ENCODE data around the gene LDLRAD4. TPM values are rescaled to one million over a fixed set of nuclear protein-coding genes. Genes with fewer than 3 reads are reported as not detected.

LDLRAD4 gene
- total RNA-seq, 1 donor from 2014 or later = 104 TPM

DNA sequence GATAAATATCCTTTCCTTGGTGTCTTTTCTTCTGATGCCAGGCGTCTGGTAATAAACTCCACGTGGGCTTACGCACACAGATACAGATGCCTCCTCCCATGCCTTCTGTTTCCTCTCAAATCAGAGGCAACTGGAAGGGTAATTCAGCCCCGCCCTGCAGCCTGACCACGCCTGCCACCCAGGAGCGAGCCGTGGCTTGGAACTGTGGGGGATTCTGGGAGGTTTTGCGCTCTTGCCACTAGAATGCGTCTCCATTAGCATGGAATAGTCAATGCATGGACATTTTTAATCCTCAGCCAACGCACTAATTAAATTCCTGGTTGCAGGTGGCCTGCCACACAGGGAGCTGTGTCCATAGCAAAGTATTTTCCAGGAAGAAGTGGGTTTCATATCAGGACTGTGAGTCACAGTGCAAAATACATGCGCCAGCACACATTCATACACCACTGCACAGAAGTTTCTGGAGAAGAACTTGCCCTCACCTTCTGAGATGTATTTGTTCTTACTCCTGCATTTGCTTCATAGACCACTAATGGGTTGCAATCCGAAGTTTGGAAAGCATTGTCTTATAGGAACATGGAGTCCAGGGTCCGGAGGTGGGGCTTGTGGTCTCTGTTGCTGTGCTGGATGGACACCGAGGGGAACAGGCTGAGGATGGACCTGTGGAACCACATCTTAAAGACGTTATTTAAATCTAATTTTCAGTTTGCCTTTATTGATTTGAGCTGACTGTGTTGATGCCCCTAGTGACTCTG, 151.4 kb downstream of the LDLRAD4 start:
- peak; percentile 89 for DNase-seq (ENCODE audit: low spot score)

DNA sequence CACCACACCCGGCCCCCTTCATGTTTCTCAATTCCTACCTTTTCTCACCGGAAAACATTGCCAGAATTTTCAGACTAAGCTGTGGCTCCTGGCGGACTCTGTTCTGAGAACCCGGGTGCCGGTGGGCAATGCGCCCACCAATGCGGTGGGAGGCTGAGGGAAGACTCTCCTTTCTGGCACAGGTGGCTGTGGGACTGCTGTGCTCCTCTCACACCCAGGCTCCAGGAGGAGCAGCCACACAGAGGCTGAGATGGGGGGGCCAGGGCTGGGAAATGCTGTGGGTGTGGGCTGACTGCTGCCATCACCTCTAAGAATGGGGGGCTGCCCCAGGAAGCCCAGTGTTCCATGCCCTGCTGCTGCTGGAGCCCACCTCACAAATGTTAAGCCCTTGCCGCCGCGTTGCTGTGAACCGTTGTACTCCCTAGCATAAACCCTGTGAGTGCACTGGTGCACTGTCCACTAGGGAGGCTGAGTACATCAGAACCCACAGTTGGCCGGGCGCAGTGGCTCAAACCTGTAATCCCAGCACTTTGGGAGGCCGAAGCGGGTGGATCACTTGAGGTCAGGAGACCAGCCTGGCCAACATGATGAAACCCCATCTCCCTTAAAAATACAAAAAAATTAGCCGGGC, 152.6 kb downstream of the LDLRAD4 start:
- DNase-seq (ENCODE audit: low spot score) = no peak

DNA sequence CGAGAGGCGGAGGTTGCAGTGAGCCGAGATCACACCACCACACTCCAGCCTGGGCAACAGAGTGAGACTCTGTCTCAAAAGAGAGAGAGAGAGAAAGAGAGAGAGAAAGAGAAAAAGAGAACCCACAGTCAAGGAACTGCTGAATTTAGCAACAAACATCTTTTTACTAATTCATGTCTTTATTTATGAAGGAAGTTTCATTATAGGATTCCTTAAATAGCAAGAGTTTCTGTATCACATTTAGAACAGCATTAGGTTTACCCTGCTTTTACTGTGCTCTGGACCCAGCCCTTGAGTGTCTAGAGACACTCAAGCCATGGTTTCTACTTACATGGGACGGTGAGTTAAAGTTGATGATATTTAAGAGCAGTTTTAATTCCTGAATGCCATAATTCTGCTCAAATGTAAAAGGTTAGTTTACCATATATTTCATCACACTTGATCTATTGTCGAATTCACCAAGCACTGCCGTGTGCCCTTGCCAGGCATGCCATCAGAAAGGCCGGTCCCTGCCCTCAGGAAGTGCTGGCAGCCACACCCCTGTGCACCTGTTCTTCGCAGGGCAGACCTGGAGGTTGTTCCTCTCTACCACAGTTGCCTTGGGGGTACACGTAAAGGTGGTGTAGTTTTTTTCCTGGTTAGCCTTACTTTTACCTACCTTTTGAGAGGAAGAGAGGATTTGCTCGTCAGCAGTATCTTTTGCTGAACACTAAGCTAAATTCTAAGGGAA, 153.3 kb downstream of the LDLRAD4 start:
- no peak for DNase-seq (ENCODE audit: low spot score)

DNA sequence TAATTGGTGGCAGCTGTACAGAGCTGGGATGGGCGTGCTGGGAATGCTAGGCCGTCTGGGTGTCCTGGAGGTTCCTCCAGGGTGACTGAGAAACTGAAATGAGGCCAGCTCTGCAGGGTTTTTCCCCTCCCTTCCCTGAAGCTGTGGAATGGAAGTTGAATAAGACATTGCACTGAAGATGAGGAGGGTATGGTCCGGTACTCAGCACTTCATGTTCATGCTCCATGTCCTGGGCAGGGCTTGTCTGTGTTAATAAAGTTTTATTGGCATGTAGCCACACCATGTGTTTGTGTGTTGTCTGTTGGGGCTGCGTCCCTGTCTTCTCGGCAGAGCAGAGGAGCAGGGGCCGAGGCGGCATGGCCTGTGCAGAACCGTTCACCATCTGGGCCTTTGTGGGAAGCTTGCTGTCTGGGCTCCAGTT, 154.0 kb downstream of the LDLRAD4 start:
- DNase-seq (ENCODE audit: low spot score) = no peak

DNA sequence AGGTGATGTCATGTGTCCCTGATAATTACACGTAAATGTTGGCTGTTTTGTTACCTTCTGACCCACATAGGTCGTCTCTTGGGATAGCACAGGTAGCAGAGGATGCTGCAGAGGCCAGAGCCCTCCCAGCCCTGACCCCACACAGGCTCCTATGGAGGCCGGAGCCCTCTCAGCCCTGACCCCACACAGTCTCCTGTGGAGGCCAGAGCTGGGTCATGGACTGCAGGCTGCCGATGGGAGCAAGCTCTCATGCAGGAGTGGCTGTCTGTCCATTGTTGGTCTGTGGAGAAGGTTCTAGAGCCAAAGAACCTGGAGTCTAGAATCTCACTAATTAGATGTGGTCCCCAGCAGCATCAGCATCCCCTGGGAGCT, 155.5 kb downstream of the LDLRAD4 start:
- DNase-seq (ENCODE audit: low spot score) = no peak

DNA sequence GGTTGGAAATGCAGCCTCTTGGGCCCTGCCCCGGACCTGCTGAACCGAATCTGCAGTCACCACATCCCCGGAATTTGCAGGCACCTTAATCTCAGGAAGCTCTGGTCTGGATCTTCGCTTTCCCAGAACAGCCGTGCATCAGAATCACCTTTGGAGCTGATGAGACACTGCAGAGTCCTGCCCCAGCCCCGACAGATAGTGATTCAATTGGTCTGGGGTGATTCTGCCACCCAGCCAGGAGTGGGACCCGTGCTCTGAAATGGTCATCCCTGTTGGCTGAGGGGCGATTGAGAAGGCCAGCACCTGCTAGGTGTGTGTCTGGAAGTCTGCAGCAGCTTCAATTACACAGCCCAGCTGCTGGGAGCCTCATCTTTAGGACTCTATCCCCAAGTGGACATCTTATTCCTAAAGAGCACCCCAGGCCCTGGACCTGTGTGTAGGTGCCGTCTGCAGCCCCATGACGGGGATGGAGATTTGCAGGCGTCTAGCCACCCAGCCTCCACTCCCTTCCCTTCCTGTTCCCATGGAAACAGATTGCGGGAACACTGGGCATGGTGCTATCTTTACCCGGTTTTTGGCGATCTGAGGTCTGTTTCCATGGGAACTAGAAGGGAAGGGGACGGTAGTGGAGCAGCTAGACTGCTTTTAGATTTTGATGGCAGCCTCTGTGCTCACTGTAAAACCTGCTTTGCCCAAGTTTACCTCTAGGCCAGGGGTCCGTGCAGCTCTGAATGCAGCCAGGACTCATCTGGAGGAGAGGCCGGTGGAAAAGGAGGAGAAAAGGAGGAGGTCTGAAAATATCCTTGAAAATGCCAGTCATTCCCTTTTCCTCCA, 156.1 kb downstream of the LDLRAD4 start:
- DNase-seq (ENCODE audit: low spot score) = peak; percentile 34

DNA sequence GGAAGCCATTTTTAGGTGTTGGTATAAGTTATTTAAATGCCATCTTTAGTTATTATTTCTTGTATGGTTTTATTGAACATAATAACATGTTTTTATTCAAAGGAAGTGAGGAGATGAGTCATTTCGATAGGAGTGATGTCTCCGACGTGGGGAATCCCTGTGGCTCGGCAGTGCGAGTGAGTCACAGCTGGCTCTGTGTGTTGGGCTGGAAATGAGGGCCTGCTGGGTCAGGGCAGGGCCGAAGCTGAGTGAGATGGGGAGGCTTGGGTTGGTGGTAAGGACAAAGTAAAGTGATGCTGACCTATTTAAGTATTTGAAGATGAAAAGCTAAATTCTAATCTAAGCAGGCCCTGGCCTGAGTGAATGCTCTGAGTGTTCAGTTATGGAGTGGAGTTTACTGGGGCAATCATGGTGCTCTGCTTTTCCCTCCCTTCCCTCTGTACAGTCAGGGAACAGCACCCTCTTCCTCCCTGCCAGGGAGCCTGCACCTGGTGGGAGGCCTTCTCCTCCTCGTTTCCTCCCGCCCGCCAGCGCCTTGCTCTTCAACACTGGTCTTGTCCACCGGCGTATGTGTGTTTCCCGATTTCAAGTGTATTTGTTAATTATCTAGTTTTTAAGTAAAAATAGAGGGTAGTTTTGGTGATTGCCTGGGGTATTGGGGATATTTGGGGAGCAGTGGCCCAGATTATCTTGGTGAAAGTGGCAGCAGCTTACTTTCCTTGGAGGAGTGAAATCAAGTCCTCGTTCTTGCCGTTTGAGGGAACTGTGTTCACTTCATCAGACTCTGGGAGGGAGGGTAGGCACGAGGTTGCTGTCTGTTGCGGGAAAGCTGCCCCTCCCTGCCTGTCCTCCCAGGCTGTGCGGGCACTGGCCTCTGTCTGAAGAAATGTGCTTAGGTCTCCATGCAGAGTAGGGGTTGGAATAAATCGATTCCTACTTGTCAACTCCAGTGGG, 157.0 kb downstream of the LDLRAD4 start:
- DNase-seq (ENCODE audit: low spot score) = peak; percentile 92

DNA sequence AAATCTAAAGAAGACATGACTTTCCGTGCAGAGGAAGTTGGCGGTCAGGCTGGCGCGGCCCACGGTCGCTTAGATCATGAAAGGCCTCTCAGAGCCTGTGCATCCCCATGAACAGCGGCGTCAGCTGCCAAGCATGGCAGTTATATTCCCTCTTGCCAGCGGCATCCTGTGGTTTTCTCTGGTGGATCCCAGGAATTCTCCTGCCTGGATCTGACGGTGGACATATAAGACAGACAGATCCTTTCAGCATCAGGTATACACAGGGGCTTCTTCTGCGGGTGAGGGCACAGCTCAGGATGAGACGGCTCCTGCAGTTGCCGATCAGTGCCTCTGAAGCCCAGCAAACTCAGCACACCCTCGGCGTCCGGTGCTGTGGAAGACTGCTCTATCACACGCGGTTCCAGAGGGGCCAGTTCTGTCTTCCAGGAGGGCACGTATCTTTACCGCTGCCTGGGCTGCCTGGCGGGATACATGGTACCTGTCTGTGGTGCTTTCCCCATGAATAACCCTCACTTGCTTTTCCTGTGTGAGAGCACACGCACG, 157.8 kb downstream of the LDLRAD4 start:
- no peak for DNase-seq (ENCODE audit: low spot score)

DNA sequence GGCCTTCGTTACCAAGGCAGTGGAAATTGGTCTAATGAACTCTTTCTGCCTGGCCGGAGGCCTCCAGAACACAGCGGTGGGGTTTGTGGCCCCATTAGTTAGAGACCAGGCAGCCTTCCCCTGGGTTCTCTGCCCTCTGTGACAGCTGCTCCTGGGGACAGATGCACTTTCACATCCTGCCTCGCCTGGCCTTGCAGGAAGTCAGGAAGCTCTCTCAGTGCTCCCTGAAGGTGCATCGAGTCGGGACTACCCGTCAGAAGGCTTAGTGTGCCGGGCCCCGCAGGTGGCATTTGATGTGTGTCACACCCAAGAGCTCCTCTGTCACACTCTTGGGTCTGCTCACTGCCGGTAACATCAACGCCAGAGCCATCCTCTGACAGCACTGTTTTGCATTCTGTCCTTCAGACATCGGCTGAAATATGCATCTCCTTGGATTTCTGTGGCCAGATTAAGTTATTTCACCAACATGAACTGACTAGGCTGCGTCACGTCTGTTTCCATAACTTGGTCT, 158.3 kb downstream of the LDLRAD4 start:
- no peak for DNase-seq (ENCODE audit: low spot score)

DNA sequence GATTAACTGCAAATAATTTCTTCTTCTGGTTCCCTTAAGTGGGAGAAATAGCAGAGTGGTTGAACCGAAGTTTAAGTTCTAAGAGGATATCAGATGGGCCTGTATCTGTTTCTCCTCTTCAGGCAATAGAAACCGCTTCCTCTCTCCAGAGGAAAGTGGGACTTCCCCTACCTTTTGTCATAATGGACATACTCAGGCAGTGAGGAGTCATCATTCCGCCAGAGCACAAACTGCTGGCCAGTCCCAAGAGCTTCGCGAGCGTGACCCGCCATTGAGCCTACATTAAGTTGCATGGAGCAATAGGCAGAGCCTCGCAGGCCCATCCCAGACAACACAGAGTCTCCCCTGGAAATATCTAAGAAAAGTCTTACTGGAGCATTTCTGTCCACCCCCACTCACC, 158.9 kb downstream of the LDLRAD4 start:
- DNase-seq (ENCODE audit: low spot score) = no peak

DNA sequence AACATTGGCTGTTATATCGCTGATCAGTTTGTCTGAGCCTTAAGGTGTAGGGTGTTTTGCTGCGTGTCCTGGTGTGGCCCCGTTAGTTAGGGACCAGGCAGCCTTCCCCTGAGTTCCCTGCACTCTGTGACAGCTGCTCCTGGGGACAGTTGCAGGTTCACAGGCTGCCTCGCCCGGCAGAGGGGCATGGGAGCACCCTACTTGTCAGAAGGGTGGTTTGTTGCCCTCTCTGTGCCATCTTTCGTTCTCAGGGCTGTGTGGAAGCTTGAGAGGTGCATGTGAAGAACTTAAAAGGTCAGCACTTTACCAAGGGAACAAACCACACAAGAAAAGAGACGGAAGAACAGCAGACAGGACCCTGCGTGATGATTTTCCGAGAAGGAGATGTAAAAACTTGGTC, 159.6 kb downstream of the LDLRAD4 start:
- DNase-seq (ENCODE audit: low spot score) = no peak

DNA sequence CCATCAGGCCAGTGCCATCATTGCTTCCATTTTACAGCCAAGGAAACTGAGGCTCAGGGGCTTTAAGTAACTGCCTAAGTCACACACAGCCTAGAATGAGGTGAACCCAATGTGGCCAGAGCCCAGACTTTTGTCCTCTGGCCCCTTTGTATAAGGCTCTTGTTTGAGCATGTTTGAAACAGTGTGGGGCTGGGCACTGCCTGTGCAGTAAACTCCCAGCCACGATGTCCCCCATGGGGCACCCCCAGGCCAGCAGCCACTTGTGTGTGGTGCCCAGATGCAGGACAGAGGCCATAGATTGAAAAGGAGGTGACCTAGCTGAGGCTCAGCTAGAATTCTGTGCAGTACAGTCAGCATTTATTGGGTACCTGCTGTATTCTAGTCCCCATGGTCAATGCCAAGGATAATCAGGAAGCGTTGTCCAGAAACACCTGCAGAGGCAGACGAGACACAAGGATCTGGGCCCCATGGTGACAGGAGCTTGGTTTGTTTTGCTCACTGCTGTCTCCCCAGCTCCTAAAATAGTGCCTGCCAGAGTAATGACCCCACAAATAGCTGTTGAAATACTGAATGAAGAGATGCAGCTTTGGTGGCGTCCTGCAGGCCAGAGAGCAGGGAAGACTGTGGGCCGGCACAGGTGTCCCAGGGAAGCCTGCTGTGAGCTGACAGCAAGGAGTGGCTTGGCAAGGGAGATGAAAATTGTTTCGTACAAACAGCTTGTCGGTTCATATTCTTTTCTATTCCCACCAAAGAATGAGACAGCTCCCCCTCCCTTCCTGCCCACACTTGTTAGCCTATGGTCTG, 160.7 kb downstream of the LDLRAD4 start:
- no peak for DNase-seq (ENCODE audit: low spot score)

DNA sequence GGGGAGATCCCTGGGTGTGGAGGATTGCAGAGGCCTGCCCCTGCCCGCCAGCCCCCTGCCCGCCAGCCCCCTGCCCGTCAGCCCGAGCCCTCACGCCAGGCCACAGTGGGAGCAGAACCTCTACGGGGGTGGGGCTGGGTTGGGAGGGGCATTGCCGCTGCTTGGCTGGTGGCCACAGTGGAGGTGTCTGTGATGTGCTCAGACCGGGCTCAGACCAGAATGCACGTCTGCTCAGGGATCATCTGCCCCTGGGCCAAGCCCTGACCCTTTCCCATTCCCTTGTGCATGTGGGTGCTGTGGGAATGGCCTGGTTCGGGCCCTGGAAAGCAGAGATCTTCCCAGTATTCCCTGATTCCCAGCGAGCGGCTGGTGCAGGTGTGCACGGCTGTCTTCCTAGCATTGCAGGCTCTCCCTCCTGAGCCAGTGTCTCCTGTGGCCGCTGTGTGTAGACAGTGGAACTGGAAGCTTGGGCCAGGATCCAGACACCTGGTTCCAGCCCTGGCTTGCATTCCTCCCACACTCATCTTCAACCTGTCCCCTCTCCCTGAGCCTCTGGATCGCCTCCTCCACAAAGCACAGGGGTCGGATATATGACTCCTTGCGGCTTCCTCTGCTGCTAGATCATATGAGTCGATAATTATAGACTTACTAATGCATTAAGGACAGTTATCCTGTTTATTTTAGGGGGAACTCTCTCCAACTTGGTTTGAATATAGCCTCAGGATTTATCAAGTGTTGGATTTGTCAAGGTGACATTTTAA, 161.6 kb downstream of the LDLRAD4 start:
- no peak for DNase-seq (ENCODE audit: low spot score)

DNA sequence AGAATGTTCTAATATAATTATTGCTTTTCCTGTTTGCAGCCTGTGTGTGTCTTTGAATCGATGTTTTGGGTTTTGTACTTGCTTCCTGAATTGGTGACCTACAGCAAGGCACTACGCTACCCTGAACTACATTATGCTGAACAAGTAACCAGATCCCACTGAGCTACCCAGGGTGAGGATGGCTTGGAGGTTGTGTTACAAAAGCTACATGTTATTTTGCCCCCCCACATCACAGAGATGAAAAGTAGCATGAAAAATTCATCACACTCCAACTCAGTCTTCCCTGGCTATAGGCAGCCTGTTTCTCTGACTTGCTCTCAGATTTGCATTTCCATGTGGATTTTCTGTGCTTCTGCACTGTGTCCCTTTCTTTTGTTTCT, 162.1 kb downstream of the LDLRAD4 start:
- no peak for DNase-seq (ENCODE audit: low spot score)

DNA sequence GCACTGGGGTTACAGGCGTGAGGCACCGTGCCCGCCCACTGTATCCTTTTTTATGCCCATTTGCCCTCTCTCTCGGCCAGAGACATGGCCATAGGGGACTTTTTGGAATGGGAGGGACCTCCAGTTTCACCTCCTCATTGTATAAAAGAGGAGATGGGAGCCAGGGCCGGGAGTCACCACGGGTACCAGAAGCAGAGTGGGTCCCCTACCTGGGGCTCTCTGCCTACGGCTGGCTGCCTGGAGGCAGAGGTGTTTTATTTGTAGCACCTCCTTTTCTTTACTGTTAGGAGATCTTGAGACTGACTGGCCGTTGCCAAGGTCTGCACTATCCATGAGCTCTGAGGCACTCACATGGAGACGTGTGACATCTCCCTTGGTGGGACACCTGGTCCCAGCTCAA, 162.8 kb downstream of the LDLRAD4 start:
- DNase-seq (ENCODE audit: low spot score) = no peak

DNA sequence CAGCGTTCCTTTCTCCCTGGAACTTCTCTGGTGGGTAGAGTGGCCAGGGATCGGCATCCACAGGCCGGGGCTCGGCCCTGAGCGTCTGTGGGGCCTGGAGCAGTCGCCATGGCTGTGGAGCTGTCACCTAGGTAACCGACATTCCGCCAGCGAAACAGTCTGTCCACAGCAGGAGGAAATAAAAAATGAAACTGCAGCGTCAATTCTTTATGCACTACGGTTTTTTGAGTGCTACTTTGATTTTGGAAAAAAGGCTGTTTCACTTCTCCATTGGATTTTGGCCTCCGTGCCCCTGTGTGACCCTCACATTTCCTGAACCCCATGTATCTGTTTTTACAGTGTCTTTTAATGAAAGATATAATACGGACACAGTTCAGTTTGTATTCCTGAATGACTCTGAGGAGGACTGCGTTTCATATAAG, 163.4 kb downstream of the LDLRAD4 start:
- DNase-seq (ENCODE audit: low spot score) = peak; percentile 78

DNA sequence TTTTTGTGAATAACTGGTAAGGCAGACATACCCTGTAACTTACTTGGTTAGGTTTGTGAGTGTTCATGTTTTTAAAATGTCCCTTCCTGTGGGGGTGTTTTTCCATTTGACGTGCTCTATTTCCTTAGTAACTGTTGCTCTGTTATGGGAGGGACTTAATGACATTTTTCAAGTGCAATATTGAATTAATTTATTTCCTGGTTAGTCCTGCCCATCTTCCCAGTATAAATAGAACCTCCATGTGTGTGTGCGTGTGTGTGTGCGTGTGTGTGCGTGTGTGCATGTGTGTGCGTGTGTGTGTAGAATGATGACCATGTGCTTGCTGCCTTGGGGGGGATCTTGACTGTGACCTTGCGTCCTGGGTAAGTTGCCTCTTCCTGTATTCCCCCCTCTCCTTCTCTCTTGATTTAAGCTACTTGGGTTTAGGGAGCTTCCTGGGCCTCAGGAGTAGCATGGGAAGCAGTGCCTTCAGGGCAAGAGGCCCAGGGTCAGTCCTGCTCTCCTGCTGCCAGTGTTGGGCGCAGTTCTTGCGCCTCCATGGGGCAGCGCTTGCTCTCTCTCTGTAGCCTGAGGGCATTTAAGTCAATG, 163.9 kb downstream of the LDLRAD4 start:
- DNase-seq (ENCODE audit: low spot score) = peak; percentile 74
